IPS-20b (cell line): ENCODE measurements around the gene THAP7.

ENCODE experiments used
- H3K27ac ChIP-seq: one replicate; pipeline ENCODE4 v1.5.1; 2013; ENCODE audit warnings: low read length
- H3K27me3 ChIP-seq: 2 replicates; pipeline ENCODE4 v1.6.1; 2013; ENCODE audit warnings: mild to moderate bottlenecking, low read length, inconsistent platforms; ENCODE audit not compliant: insufficient read depth
- H3K36me3 ChIP-seq: 2 replicates; pipeline ENCODE4 v1.6.1; 2013; ENCODE audit warnings: low read depth, mild to moderate bottlenecking, inconsistent platforms, low read length, moderate library complexity; ENCODE audit not compliant: insufficient read depth
- H3K4me1 ChIP-seq: 2 replicates; pipeline ENCODE4 v1.6.1; 2013; ENCODE audit warnings: mild to moderate bottlenecking, control low read depth, inconsistent platforms, low read length, moderate library complexity; ENCODE audit not compliant: insufficient read depth
- H3K4me3 ChIP-seq: 2 replicates; pipeline ENCODE4 v1.5.1; 2013; ENCODE audit warnings: mild to moderate bottlenecking, low read length, inconsistent platforms
- H3K9ac ChIP-seq: 2 replicates; pipeline ENCODE4 v1.6.1; 2013; ENCODE audit warnings: low read depth, mild to moderate bottlenecking, inconsistent platforms, low read length, moderate library complexity
- H3K9me3 ChIP-seq: 2 replicates; pipeline ENCODE4 v1.6.1; 2013; ENCODE audit warnings: mild to moderate bottlenecking, low read depth, low read length, inconsistent platforms; ENCODE audit not compliant: insufficient read depth

THAP7 gene

GRCh38 chr22:20986365-20986764 lies 15.6 kb downstream of the THAP7 start:
- Histone ChIP-seq H3K4me3 (no peak overlapping the region), H3K9me3 (no peaks in the 10 kb centered on the region), H3K9ac (no peak overlapping the region), H3K36me3 (peaks cover 11% of the 10 kb centered on the region), H3K27ac (no peak overlapping the region), H3K27me3 (peaks cover 7% of the 10 kb centered on the region), H3K4me1 (no peaks in the 10 kb centered on the region; the same call in 1 of the 2 replicates)

- Histone ChIP-seq H3K4me1 (no peaks in the 10 kb centered on the region; the same call in 1 of the 2 replicates), H3K27ac (no peak overlapping the region), H3K4me3 (no peak overlapping the region), H3K36me3 (peaks cover 11% of the 10 kb centered on the region), H3K9me3 (no peaks in the 10 kb centered on the region), H3K9ac (no peak overlapping the region), H3K27me3 (peaks cover 10% of the 10 kb centered on the region)
These were observed 16.2 kb downstream of the THAP7 start for GRCh38 chr22:20985720-20986119.

GRCh38 chr22:20983081-20983771 lies 18.7 kb downstream of the THAP7 start:
- Histone ChIP-seq H3K9ac (peak overlapping the region; percentile 74; the same call in 1 of the 2 replicates), H3K4me1 (no peaks in the 10 kb centered on the region; the same call in 1 of the 2 replicates), H3K4me3 (peak overlapping the region; percentile 83; the same call in 1 of the 2 replicates)

GRCh38 chr22:20982563-20982882 lies 19.4 kb downstream of the THAP7 start:
- Histone ChIP-seq H3K27ac (no peak overlapping the region), H3K9me3 (peaks cover 8% of the 10 kb centered on the region; the same call in 1 of the 2 replicates), H3K4me3 (peak overlapping the region; percentile 83), H3K9ac (peak overlapping the region; percentile 74), H3K27me3 (peaks cover 31% of the 10 kb centered on the region), H3K4me1 (no peaks in the 10 kb centered on the region; the same call in 1 of the 2 replicates), H3K36me3 (peaks cover 7% of the 10 kb centered on the region)

More at GRCh38 chr22:20983081-20983771, 18.7 kb downstream of the THAP7 start:
- Histone ChIP-seq H3K36me3 (peaks cover 11% of the 10 kb centered on the region), H3K9me3 (peaks cover 7% of the 10 kb centered on the region; the same call in 1 of the 2 replicates), H3K27me3 (peaks cover 27% of the 10 kb centered on the region), H3K27ac (no peak overlapping the region)

GRCh38 chr22:20981787-20982562 lies 19.9 kb downstream of the THAP7 start, which contains the start of gene LZTR1:
TSS of gene LZTR1 (plus strand) at chr22:20982297. CDS start at chr22:20982372, 75 bp downstream.
- H3K9me3 ChIP-seq: peaks cover 8% of the 10 kb centered on the region; the same call in 1 of the 2 replicates
- H3K36me3 ChIP-seq: peaks cover 6% of the 10 kb centered on the region; the same call in 1 of the 2 replicates
- H3K4me1 ChIP-seq: no peaks in the 10 kb centered on the region; the same call in 1 of the 2 replicates
- H3K27ac ChIP-seq: no peak within 1 kb of the TSS
- H3K27me3 ChIP-seq: peaks cover 37% of the 10 kb centered on the region
- H3K4me3 ChIP-seq: peak within 1 kb of the TSS; percentile 83
- H3K9ac ChIP-seq: peak within 1 kb of the TSS; percentile 74

- Histone ChIP-seq H3K4me3 (peak overlapping the region; percentile 83), H3K4me1 (no peaks in the 10 kb centered on the region; the same call in 1 of the 2 replicates), H3K9ac (peak overlapping the region; percentile 74; the same call in 1 of the 2 replicates), H3K27me3 (peaks cover 45% of the 10 kb centered on the region), H3K9me3 (peaks cover 8% of the 10 kb centered on the region; the same call in 1 of the 2 replicates), H3K27ac (no peak overlapping the region), H3K36me3 (peaks cover 6% of the 10 kb centered on the region; the same call in 1 of the 2 replicates)
These were observed 20.8 kb downstream of the THAP7 start for GRCh38 chr22:20980938-20981722.

GRCh38 chr22:20980523-20980922 lies 21.4 kb downstream of the THAP7 start:
- H3K4me3 ChIP-seq: no peak overlapping the region
- peaks cover 45% of the 10 kb centered on the region for H3K27me3 ChIP-seq
- H3K4me1 ChIP-seq: no peaks in the 10 kb centered on the region; the same call in 1 of the 2 replicates
- H3K9ac ChIP-seq: no peak overlapping the region
- 0 out of 2 replicates have a peak, but pooled peaks cover 2% of the 10 kb centered on the region for H3K36me3 ChIP-seq
- peaks cover 8% of the 10 kb centered on the region; the same call in 1 of the 2 replicates for H3K9me3 ChIP-seq
- H3K27ac ChIP-seq: no peak overlapping the region

GRCh38 chr22:20979940-20980453 lies 21.9 kb downstream of the THAP7 start:
- Histone ChIP-seq H3K27me3 (peaks cover 45% of the 10 kb centered on the region), H3K27ac (no peak overlapping the region), H3K9ac (peak overlapping the region; percentile 75; the same call in 1 of the 2 replicates), H3K9me3 (peaks cover 8% of the 10 kb centered on the region; the same call in 1 of the 2 replicates), H3K4me3 (peak overlapping the region; percentile 63), H3K4me1 (no peaks in the 10 kb centered on the region; the same call in 1 of the 2 replicates), H3K36me3 (no peaks in the 10 kb centered on the region)

- H3K9ac ChIP-seq: peak overlapping the region; percentile 75; the same call in 1 of the 2 replicates
- peak overlapping the region; percentile 63 for H3K4me3 ChIP-seq
- peaks cover 8% of the 10 kb centered on the region; the same call in 1 of the 2 replicates for H3K9me3 ChIP-seq
- no peaks in the 10 kb centered on the region; the same call in 1 of the 2 replicates for H3K4me1 ChIP-seq
- peaks cover 45% of the 10 kb centered on the region for H3K27me3 ChIP-seq
- no peaks in the 10 kb centered on the region for H3K36me3 ChIP-seq
- H3K27ac ChIP-seq: no peak overlapping the region
These were observed 22.6 kb downstream of the THAP7 start for GRCh38 chr22:20979243-20979809.

- no peak overlapping the region for H3K27ac ChIP-seq
These were observed 23.5 kb downstream of the THAP7 start for GRCh38 chr22:20978419-20978818.

More at GRCh38 chr22:20978419-20978818, 23.5 kb downstream of the THAP7 start:
- Histone ChIP-seq H3K9me3 (peaks cover 8% of the 10 kb centered on the region; the same call in 1 of the 2 replicates), H3K36me3 (no peaks in the 10 kb centered on the region), H3K4me1 (no peaks in the 10 kb centered on the region; the same call in 1 of the 2 replicates), H3K9ac (no peak overlapping the region), H3K4me3 (no peak overlapping the region), H3K27me3 (peaks cover 49% of the 10 kb centered on the region)
